Inflammatory macrophage treated with lipopolysaccharide for 1 hour (primary cell): ENCODE measurements around the gene ATG16L2.
"Not testable (repeated sequence)": the region's sequence is repeated elsewhere in the genome, so short reads cannot be mapped to it uniquely, and the experiment has no call there.

Experiments used
- DNase-seq, 2 donors: peaks; one replicate each; pipeline ENCODE4 v3.0.0-alpha.2; 2020 to 2022

Gene ATG16L2

DNA sequence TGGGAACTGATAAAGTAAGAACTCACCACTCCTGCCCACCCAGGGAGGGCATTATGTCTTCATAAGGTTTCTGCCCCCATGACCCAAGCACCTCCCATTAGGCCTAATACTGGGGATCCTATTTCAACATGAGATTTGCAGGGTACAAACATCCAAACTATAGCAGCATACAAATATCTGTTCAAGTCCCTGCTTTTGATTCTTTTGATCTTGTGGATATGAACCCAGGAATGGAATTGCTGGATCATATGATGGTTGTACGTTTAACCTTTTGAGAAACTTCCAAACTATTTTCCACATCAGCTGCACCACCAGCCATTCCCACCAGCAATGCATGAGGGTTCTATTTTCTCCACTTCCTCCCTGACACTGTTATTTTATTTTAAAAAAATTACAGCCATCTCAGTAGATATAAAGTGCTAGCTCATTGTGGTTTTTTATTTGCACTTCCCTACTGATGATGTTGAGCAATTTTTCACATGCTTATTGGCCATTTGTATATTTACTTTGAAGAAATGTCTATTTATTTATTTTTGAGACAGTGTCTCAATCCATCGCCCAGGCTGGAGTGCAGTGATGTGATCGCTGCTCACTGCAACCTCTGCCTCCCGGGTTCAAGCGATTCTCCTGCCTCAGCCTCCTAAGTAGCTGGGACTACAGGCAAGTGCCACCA is 7.1 kb upstream of the ATG16L2 start:
- peak; percentile 77 to 93 for DNase-seq

DNA sequence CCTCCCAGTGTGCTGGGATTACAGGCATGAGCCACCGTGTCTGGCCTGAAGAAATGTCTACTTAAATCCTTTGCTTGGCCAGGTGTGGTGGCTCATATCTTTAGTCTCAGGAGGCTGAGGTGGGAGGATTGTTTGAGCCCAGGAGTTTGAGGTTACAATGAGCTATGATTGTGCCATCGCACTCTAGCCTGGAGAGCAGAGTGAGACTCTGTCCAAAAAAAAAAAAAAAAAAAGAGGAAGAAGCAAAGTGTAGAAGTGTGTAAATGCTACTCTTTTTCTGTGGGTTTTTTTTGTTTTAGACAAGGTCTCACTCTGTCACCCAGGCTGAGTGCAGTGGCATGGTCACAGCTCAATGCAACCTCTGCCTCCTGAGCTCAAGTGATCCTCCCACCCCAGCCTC is 6.4 kb upstream of the ATG16L2 start:
- peak; percentile 55 to 77 for DNase-seq

DNA sequence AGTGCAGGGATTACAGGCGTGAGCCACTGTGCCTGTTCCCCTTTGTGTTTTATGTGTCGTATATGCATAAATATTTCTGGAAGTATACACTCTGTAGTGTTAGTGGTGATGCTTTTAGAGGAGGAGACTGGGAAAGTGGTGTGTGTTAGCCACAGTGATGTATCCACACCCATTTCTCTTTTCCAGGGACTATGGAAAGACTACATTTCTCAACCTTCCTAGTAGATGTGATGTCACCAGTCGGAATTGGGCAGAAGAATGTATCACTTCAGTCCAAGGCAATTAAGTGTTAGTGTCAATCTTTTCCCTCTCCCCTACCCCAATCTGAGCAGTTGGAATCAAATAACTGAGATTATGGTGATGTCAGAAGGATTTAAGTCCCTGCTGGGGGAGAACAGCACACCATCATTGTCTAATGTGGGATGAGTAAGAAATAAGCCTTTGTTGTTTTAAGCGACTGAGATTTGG is 5.8 kb upstream of the ATG16L2 start:
- peak; percentile 61 to 74 for DNase-seq

DNA sequence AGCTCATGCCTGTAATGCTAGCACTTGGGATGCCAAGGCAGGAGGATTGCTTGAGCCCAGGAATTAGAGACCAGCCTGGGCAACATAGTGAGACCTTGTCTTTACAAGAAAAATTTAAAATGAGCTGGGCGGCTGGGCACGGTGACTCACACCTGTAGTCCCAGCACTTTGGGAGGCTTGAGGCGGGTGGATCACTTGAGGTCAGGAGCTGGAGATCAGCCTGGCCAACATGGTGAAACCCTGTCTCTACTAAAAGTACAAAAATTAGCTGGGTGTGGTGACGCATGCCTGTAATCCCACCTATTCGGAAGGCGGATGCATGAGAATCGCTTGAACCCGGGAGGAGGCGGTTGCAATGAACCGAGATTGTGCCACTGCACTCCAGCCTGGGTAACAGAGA is 2.5 kb upstream of the ATG16L2 start:
- DNase-seq: not testable (repeated sequence)

DNA sequence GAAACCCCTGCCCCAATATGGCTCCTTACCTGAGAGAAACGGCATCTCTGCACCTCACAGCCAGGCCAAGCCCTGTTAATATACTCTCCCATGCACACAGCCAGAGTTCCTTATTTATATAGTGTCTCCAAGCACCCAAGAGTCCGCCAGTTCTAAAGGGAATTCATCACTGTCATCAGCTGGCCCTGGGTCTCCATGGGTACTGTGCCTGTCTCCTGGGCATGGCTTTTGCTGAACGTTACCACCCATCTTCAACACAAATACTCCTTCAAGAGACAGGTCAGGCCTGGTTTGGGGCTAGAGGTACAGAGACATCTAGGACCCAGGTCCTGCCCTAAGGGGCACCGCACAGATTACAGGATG is 1.6 kb upstream of the ATG16L2 start:
- no peak for DNase-seq

DNA sequence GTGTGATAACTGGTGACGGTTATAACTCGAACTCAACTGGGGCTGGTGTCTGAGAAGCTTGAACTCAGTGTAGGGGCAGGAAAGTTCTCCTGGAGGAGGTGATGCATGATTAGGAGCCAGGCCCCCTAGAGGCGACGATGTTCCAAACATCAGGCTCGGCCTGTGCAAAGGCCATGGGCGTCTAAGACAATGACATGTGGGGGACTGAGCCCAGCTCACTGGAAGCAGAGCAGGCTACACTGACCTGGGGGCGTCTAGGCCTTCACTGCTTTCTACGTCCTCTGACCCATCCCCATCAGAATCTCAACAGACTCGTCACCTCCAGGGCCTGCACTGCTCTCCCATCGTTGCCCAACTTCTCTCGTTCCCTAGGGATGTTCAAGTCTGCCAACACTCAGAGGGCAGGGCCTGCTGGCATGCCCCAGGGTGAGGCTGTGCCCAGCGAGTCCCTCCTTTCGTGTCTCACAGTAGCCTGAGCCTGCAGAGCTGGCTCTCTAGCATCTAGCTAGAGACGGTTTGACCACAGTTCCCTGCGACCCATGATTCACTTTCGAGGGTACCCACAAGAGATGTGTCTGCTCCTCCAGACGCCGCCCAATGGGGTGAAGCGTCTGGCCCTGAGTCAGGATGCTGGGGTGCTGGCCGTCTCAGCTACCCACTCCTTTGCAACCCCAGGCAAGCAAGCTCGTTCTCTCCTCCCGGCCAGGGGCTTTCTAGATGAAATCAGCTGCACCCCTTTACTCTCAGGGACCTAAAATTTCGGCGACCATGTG is 1.1 kb upstream of the ATG16L2 start:
- peak; percentile 53 to 72 for DNase-seq

DNA sequence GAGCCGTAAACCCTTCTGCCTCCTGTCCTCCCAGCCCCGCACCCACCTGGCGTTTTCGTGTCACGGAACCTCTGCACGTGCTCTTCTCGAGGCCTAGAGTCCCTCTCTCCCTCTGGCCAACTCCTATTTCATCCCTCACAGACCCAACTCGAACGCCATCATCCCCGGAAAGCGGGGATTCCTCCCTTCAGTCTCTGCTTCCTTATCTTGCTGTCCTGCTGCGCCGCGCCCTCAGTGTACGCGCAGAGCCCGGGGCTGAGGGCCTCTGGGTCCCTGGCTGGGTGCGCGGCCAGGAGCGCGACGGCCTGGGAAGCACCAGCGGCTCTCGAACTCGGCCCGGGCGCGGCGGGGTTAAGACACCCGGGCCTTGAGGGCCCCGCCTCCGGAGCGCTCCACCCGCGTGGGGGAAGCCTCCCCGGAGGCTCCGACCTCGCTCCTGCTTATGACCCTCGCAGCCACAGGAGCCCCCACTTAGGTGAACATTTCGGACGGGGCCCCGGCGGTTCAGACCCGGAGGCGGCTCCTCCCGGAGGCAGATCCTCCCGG is 398 bp upstream of the ATG16L2 start:
- peak; percentile 76 to 85 for DNase-seq

DNA sequence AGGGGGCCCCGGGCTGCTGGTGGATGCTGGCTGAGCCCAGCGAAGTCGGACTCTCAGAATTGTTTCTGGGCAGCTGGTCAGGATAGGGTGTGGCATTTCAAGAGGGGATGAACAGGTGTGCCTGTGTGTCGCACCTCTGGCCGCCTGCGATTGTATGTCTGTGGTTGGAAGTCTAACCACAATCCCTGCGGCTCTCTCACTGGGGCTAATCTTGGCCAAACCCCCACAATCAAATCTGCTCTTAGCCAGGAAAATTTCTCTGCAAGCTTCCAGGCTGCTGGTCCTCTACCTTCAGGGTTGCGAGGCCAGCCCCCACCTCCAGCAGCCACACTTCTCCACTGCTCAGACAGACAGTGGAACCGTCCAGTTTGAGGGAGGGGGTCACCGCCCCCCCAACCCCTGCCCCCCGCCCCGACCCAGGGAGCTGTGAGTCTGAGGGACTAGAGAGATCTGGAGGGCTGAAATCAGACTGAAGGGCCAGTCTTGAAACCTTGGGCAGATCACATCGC is 953 bp downstream of the ATG16L2 start:
- no peak for DNase-seq

DNA sequence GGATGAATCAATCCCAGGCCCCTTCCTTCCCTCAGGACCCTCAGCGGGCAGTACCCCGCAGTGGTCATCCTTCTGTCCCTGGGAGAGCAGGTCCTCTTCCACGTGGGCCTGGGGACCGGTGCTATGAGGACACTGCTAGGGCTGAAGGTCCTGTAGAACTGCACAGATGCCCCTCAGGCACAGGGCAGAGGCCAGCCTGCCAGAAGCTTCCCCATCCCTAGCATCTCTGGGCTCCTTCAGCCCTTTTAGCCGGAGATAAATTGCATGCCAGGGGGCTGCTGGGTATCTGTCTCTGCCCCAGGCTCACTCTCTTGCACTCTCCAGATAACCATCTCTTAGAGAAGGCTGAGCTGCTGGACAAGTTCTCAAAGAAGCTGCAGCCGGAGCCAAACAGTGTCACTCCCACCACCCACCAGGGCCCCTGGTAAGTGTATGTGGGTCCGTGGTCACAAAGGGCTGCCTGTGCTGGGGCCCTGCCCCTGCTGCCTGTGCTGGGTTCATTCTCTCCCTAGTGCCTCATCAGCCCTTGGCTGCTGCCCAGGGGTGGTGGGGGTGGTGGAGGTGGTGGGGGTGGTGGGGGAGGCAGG is 2.3 kb downstream of the ATG16L2 start:
- no peak for DNase-seq

DNA sequence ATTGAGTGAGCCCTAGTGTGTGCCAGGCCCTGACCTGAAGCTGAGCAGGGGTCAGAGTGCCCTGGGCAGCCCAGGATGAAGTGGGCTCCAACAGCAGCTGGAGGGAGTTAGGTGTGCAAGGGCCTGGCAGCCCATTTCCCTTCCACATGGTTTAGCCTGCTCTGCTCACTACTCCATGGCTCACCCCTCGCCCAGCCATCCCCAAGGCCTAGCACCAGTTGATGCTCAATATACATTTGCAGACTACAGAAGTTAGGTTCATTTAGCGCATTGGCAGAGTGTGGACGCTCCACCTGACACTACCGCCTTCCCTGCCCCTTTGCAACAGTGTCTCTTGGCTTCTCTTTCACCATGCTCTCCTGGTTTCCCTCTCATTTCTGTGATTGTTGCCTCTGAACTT is 3.8 kb downstream of the ATG16L2 start:
- DNase-seq: no peak

DNA sequence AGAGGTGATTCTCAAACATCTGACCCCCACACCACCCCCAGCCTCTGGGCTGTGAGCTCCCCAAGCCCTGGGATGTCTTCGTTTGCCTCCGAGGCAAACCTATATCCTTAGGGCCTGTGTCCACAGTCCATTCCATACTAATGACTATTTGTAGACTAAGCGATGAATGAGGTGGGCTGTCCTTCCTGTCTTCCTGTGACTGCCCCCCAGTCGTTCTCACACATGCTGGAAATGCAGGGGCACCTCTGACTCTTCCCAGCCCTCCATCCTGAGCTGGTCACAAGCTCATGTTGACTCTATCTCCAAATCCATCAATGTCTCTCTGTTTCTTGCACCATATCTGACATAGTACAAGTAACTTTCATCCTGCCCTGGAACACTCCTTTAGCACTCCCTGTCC is 4.8 kb downstream of the ATG16L2 start:
- no peak for DNase-seq

DNA sequence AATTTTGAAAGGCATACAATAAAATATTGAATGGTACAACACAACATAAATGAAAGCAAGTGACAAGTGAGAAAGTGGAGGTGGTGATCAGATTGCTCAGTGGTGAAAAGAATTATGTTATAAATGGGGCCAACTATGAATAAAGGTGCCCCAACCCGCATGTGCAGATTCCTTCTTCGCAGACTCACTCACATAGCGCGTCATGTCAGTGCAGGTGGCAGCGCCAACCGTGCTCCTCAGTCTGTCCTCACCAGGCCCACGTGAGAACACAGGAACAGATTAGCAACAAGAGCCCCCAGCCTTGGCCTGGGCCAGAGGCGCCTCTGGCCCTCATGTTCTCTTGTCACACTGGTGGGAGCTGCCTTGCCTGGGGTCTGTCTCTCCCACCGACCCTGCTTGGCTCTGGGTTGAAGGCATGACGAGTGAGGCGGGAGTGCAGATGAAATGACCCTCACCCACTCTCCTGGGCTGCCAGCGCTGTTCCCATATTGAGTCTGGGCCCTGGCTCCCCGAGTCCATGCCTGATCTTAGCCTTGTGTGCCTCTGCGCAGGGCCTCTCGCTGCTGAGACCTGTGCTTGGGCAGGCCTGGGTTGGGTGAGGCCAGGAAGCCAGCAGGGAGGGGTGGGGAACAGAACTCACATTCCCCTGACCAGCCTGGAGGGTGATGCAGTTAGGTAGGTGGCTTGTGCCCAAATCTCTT is 6.4 kb downstream of the ATG16L2 start:
- no peak for DNase-seq

DNA sequence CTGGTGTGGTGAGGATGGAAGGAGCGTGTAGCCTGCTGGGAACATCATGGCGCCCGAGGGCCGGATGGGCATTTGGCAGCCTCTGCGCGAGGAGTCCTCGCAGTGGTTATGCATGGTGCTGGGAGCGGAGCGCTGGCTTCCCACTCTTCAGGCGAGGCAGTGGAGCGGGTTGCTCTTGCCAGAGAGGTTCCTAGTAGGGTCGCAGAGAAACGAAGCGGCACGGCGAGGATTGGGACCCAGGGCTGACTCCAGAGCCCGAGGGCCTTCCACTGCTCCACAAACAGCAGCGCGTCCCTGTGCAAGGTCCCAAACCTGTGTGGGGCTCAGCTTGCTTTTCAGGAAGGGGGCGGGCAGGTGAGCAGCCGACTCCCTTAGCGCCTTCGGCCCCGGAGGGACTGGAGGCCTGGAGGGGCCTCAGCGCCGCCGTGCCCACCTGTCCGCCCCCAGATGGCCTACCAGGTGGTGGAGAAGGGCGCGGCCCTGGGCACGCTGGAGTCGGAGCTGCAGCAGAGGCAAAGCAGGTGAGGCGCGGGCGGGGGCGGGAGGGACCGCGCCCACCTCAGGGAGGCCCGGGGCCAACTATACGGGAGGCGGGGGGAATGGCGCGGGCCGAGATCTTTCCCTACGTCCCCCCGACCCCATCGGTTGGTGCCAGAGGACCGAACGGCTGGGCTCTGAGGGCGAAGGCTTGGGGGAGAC is 7.2 kb downstream of the ATG16L2 start:
- DNase-seq: no peak

DNA sequence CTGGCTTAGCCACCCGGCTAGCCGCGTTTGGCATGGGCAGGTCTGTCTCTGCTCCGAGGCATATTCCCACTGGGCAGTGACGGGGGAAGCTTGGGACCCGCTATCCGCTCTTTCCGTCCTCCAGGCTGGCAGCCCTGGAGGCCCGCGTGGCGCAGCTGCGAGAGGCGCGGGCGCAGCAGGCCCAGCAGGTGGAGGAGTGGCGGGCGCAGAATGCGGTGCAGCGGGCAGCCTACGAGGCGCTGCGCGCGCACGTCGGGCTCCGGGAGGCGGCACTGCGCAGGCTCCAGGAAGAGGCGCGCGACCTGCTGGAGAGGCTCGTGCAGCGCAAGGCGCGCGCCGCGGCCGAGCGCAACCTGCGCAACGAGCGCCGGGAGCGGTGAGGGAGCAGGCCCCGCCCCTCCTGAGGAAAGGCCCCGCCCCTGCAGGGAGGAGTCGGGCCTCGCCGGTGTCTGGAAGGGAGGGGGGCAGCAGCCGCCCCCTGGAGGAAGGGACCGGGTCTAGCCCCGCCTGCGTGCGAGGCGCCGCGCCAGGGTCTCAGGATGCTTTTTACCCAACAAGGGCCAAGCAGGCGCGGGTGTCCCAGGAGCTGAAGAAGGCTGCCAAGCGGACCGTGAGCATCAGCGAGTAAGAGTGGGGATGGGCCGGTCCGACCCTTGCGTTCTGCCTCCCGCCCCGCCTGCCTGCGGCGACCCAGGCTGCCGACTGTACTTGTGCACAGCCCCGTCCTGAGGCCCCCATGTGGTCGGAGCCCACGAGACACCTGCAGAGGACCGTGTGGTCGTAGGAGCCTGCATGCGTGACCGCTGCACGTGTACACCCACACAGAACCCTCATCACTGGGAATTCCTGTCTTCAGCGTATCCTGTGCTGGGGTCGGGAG is 7.9 kb downstream of the ATG16L2 start:
- DNase-seq: peak; percentile 28 to 66

DNA sequence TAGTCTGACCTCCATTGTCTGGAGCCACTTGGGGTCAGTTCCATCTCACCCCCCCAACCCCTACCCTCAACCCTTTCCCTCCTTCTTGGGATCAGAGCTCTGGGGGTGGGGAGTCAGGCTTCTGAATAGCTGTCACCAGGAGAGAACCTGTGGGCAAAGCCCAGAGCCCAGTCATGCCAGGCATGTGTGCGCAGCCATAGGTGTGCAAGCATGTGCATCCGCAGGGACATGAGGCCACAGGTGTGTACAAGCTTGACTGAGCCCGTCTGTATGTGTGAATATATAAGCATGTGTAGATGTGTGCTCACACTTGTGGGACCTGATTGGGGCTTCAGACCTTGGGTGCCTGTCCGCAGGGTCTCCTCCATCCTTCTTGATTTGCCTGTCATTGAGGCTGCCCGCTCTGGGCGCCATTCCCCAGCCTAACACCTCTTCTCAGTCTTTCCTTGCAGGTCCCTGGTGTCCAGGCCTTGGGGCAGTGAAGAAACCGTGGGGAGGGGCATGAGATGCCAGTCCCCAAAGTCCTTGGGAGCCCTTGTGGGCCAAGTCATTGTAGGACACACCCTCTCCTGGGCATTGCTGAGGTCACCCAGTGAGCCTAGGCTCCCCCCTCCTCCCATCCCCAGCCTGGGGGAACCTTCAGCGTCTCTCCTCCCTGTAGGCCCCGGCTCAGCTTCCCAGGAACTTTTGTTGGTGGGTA is 9.0 kb downstream of the ATG16L2 start:
- no peak for DNase-seq

DNA sequence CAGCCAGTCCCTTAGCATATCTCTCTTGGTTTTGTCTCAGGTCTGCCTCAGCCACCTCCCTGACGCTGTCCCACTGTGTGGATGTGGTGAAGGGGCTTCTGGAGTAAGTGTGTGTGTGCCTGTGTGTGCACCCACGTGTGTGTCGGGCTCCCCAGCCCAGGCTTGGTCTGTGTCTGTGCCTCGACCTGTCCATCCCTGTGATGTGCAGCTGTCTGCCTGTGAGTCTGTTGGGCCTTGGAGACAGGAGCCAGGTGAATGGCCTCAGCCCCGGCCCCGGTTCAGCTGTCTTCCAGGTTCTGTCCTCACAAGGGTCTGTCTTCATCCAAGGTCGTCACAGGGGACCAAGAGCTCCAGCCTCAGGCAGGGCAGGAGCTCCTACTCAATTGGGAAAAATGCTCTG is 9.8 kb downstream of the ATG16L2 start:
- no peak for DNase-seq

DNA sequence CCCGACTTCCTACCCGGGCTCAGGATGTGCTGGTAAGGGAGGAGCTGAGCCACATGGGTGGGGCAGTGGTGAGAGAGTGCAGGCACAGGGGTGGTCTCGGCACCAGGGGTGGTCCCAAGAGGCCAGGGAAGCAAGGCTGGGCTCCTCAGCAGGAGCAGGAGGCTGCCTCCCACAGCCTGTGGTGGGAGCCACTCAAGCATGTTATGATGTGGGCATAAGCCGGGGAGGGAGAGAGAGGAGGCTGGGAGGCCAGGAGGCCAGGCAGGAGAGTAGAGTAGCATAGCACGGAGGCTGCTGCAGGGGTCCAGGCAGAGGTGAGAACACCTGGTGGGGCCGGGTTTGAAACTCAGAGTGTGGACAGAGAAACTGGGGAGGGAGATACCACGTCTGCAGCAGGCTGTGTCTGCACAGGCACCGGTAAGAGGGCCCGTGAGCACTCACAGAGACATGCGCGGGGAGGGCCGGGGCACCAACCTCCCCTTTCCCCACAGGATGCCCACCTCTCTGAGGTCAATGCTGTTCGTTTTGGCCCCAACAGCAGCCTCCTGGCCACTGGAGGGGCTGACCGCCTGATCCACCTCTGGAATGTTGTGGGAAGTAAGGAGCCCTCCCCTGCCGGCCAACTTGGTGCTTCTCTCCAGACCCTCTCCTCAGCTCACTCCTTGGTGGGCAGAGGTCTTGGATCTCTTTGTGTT is 10.7 kb downstream of the ATG16L2 start:
- no peak for DNase-seq

DNA sequence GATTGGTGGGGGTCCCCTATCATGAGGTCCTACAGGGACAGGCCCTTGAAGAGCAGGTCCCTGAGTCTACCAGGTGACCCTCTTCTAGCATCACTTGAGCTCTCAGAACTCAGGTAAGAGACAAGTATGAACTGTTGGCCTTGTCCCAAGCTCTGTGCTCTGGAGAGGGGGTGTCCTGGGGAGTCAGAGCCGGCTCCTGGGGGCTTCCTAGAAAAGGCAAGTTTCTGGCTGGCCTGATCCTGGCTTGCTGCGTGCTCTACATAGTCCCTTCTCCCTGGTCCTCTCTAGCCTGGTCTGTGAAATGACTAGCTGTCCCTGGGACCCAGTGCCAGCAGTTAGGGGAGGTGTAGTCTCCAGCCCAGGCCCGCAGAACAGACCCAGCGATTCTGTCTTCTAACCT is 11.4 kb downstream of the ATG16L2 start:
- DNase-seq: no peak

DNA sequence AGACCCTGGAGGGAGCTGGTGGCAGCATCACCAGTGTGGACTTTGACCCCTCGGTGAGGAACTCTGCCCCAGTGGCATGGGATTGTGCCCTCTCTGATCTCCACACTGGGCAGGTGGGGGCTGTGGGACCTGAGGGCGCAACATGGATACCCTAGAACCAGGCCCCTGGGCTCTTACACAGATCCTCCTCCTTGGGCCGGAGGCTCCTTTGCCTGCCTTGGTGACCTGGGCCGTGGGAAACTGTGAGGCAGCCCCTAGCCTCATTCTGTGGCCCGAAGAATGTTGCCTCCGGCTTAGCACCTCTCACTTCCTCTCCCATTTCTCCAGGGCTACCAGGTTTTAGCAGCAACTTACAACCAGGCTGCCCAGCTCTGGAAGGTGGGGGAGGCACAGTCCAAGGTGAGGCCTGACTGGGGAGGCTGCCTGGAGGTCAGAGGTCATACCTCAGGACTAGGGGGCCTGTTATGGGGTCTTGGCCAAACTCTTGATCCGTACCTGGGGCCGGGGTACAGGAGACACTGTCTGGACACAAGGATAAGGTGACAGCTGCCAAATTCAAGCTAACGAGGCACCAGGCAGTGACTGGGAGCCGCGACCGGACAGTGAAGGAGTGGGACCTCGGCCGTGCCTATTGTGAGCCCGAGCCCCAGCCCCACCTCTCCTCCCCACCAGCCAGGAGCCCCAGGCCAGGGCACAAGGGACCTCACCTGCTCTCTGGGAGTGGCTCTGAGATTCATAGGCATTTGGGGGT is 12.2 kb downstream of the ATG16L2 start:
- DNase-seq: no peak
